Activated CD8-positive, alpha-beta memory T cell treated with anti-CD3 and anti-CD28 coated beads, Interleukin-2, amount 50 U/mL, for 1 hour (primary cell): ENCODE data around the gene BRWD1.
"Not testable (repeated sequence)": the region's sequence is repeated elsewhere in the genome, so short reads cannot be mapped to it uniquely, and the experiment has no call there.

Source experiments
- DNase-seq: peaks from one replicate; pipeline ENCODE4 v3.0.0-alpha.2; 2020; ENCODE audit errors: extremely low read depth

The BRWD1 gene

DNA sequence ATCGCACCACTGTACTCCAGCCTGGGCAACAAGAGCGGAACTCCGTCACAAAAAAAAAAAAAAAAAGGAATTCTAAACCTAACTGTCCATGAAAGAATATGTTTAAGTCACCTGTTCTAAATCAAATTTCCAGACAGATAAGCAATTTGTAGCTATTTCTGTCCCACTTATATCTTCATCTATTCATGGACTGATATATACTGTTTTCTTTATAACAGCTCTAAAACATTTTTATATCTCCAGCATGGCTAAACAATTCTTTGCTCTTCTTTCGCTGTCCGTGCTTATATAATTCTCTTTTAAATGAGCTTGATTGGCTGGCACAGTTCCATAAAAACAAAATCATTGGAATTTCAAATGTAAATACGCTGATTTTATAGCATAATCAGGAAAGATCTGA, 30.5 kb downstream of the BRWD1 start:
- DNase-seq: no peak

DNA sequence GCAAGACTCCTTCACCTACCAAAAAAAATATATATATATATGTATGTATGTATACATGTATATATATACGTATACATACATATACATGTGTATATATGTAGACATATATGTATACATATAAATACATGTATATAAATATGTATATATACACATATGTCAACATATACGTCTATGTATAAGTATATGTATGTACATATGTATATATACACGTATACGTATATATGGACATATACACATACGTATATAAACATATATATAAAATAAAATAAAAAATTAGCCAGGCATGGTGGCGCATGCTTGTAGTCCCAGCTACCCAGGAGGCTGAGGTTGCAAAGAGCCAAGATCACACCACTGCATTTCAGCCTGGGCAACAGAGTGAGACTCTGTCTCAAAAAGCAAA, 31.6 kb downstream of the BRWD1 start:
- no peak for DNase-seq

DNA sequence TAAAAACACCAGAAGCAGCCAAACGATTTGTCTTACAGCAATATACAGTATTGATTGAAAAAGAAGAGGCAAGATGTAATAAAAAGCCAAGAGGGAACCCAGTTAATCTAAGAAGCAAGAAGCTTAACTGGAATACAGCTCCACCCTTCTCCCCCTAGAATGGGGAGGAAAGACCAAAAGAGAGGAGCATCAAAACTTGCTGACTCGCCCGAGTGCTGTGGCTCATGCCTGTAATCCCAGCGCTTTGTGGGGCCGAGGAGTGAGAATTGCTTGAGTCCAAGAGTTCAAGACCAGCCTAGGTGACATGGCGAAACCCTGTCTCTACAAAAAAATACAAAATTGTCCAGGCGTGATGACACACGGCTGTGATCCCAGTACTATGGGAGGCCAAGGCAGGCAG, 32.2 kb downstream of the BRWD1 start:
- DNase-seq: no peak

DNA sequence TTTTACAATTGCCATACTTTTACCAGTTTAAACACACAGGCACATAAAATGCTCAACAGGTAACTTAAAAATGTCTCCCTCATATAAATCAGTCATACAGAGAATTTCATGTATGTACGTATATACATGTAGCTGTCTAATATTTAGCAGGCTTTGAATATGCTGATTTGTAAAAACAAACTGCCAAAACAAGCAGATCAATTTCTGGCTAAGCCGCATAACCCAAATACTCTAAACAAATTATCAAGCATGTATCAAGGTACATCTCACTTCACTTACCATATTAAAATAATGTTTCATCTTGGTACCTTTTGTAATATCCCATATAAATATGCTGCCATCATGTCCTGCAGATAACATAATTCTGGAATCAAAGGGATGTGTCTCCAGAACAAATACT, 43.8 kb downstream of the BRWD1 start:
- no peak for DNase-seq

DNA sequence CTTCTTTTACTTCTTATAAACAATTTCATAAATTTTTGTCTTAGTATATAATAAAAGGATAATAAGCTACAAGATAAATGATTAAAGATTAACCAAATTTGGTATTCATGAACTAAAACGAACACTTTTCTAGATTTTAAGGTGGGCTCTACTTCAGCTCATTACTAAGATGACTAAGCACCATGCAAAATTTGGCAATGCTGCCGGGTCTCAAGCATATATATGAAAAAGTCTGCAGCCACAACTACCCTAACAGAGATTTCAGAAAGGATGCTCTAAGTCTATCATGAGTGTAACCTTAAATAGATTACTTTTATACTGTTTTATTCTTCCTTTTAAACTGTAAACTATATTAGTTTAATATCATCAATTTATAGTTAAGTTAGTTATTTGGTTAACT, 47.8 kb downstream of the BRWD1 start:
- DNase-seq: no peak

DNA sequence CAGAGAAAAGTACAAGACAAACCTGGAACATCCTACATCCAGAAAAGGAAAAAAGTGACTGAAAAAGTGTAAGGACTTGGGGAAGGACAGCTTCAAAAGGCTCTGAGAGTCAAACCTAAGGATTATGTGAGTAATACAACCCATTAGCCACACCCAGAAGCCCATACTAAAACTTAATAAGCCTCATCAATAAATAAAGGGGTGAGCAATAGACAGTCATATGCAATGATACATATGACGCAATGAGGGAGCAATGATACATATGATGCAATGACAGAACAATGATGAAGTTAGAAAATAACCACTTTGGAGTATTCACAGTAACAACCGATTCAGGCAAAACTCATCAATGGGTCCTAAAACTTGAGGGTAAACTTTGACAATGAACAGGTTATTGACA, 50.1 kb downstream of the BRWD1 start:
- no peak for DNase-seq

DNA sequence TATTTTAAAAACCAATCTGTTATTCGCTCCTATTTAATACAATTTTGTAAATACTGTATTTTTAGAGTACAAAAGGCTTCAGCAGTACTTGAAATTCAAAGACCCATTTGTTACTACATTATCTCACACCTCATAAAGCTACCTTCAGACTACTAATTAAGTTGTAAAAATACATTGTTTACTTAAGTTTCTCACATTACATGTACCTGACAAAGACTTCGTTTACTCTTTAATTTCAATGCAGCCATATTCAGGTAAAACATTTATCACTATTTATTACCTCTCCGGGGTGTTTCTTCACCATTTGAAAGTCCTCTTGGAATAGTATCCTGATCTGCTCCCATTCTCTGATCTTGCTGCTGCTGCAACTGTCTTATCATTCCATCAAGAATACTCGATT, 55.2 kb downstream of the BRWD1 start:
- no peak for DNase-seq

DNA sequence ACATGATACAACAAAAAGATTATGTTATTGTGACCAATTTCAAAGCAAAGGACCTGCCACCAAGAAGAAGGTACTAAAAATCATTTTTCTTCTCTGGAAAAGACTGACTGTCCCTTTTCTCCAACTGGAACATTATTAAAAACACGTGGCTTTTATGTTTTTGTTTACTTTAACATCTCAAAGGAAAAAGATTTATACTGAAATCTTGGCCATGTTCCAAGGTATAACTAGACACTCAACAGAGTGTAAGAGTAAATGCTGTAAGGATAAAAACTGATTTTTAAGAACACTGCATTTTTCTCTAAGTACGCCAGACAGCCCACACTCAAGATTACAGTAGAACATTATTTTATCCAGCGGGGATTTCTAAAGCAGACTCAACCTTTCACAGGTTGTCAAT, 62.1 kb downstream of the BRWD1 start:
- no peak for DNase-seq

DNA sequence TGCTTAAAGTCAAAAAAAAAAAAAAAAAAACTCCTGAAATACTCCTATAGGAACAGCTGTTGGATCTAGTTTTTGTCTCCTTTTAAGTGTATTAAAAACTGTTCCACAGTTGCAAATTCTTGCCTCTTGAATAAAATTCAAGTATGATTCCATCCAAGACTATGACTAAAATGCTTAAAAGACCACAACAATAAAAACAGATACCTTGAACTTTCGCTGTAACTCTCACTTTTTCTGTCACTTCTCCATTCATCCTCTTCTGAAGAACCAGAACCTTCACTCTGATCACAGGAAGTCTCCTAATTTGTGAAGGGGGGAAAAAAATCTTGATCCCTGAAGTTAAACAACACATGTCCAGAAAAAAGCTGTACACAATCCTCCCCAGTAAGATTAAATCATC, 75.2 kb downstream of the BRWD1 start:
- no peak for DNase-seq

DNA sequence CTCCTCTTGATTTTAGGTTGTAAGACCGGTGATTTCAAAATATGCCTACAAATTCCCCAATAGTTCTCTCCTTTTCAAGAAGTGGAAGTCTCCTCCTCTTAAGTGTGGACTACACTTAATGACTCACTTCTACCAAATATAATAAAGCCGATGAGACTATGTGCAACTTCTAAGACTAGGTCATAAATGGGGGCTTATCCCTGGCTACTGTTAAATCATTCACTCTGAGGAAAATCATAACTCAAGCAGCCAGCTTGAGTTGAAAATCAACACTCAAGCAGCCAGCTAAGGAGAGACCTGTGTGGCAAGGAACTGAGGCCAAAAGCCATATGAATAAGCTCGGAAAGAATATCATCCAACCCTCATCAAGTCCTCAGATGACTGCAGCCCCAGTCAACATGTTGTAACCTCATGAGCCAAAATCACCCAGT, 80.6 kb downstream of the BRWD1 start:
- no peak for DNase-seq

DNA sequence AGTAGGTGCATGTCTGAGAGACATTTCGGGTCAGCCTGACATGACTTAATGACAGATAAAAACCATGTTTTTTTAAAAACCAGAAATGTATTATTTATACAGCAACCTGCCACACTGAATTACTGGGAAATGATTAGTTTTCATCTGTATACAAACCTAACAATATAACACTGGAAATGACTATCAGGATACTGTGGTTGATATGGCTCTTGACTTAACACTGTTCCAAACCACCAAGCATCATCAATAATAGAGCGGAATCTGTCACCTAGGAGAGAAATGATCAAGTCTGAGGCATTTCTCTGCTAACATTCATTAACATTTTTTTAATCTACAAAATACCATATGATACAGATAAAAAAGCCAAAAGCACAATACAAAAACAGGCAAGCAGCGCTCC, 88.5 kb downstream of the BRWD1 start:
- DNase-seq: no peak

DNA sequence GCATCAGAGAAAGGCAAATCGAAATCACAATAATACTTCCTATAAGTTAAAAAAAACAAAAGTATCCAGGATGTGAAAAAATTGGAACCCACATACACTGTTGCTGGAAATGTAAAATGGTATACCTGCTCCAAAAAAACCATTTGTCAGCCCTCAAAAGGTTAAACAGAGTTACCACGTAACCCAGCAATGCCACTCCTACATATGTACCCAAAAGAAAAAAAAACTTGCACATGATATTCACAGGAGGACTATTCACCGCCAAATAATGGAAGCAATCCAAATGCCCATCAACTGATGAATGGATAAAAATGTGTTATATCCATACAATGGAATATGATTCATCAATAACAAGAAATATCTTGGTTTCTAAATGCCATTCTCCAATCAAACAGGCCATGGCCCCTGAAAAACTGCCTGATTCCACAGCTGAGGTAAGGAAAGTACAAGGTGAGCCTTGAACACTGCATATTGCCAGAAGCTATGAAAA, 91.4 kb downstream of the BRWD1 start:
- no peak for DNase-seq

DNA sequence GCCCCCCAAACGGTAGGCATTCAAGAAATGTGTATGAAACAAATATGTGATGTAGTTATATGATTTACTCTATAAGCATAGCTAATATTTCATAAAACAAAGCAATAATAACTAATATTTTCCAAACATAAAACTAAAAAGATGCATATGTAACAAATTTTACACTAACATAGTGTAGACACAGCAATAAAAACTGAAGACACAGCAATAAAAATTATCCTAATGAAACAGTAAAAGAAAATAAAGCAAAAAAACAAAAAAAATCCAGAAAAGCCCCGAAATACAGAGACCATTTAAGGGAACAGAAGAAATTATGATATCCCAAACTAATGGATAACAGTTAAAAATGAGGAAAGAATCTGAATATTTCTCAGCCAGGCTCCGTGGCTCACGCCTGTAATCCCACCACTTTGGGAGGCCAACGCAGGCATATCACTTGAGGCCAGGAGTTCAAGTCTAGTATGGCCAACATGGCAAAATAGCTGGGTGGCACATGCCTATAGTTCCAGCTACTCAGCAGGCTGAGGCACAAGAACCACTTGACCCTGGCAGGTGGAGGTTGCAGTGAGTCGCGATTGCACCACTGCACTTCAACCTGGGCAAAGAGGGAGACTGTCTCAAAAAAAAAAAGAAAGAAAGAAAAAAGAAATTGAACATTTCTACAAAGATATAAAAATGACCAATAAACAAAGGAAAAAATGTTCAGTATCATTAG, 92.0 kb downstream of the BRWD1 start:
- DNase-seq: no peak

DNA sequence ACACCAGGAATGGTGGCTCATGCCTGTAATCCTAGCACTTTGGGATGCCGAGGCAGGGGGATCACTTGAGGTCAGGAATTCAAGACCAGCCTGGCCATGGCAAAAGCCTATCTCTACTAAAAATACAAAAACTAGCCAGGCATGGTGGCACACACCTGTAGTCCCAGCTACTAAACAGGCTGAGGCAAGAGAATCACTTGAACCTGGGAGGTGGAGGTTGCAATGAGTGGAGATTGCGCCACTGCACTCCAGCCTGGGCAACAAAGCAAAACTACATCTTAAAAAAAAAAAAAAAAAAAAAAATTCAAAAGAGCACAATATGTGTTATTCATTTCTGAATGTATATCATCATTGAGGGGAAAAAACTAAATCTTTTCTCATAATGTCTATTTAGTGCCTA, 92.6 kb downstream of the BRWD1 start:
- not testable (repeated sequence) for DNase-seq

DNA sequence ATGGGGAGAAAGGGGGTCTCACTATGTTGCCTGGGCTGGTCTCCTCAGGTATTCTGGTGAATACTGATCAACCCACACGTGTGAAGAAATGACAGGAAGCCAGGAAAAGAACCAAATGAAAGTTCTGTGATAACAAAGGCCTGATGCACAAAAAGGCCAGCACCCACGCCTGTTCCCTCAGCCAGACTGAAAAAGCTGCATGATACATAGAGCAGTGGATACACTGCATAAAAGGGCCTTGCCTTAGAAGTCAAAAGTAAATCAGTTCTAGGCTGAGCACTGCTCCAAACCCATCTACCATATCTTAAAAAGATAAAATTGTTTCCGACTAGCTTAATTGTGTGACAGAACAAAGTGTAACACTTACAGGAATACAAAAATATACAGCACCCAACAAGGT, 93.3 kb downstream of the BRWD1 start:
- DNase-seq: no peak

DNA sequence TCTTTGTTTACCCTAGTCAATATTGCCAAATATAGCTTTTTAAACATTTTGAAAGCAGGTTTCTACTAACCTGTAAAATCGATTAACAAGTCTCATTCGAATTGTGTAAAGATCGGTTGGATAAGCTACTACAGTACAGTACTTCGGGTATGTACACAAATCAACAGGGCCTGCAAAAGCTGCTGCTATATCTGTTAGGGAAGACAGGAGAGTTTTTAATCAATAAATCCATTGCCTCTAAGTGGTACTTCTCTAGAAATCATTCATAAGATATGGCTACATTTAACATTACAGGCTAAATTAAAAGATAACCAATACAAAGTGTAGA, 95.4 kb downstream of the BRWD1 start:
- DNase-seq: no peak

DNA sequence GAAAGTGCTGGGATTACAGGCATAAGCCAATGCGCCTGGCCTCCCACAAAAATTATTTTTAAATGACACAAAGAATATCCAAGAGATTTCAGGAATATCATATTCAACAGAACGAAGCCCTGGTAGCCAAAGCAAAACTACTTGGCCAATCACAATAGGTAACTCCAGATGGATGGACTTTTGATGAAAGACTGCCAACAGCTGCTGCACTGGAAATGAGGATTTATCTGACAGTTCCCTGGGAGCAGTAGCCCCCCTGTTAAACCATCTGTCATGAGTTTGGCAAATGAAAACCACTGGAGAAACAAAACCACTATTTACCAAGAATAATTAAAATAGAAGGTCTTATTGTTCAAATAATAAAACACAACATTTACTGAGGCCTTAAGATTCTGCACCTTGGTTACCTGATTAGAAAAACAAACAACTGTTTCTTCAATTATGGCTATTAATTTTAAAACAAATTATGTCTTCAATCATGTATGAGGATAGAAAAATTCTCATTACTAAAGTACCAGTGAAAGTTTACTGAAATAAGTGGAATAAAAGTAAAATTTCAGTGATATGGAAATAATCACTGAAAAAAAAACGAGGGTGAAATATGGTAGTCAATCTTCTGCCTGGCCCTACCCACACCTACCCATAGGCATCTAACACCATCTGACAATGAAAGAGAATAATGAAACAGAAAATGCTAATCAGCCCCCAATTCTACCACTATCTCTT, 95.9 kb downstream of the BRWD1 start:
- no peak for DNase-seq

DNA sequence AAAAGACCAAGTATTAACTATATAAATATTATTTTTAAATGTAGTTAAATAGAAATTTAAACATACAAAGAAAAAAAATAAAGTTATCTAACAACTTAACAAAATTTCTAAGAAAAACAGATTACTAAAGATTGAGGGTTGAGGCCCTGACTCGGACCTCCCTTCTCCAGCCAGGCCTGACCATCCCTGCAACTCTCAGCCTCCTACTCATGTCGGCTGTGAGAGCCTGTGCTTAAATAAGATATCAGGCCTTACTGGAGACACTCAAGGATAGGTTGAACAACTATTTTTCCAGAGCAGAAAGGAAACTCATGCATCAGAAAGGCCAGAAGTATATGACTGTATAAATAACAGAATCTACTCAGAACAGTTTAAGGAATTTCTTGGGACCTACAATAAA, 97.1 kb downstream of the BRWD1 start:
- DNase-seq: no peak

DNA sequence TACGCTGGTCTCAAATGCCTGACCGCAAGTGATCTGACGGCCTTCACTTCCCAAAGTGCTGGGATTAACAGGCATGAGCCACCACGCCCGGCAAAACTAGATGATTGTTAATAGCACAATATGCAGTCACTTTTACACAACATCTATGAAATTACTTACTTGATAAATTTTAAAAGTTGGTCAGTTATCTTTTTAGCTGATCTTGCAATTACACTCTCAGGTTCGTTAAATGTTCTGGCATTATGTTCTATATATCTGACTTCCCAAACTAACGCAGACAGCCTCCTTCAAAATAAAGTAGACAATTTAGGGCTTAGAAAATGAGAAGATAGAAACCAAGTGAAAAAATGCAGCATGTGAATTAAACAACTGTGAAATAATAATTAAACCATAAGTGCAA, 98.4 kb downstream of the BRWD1 start:
- DNase-seq: no peak

DNA sequence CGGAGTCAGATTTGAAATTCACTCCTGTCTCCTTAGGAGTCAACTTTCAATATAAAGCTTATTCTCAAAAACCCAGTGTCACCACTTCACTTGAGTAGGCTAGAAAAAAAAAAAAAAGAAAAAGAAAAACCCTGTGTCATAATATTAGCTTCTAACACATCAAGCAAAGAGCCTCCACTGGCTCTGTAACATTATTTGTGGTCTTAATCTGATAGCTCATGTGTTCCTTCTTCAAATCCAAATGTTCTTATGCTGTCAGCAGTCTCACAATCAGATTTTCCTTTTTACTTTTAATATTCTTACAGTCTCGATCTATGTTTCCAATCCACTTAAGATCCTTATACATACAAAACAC, 104.1 kb downstream of the BRWD1 start:
- DNase-seq: no peak

DNA sequence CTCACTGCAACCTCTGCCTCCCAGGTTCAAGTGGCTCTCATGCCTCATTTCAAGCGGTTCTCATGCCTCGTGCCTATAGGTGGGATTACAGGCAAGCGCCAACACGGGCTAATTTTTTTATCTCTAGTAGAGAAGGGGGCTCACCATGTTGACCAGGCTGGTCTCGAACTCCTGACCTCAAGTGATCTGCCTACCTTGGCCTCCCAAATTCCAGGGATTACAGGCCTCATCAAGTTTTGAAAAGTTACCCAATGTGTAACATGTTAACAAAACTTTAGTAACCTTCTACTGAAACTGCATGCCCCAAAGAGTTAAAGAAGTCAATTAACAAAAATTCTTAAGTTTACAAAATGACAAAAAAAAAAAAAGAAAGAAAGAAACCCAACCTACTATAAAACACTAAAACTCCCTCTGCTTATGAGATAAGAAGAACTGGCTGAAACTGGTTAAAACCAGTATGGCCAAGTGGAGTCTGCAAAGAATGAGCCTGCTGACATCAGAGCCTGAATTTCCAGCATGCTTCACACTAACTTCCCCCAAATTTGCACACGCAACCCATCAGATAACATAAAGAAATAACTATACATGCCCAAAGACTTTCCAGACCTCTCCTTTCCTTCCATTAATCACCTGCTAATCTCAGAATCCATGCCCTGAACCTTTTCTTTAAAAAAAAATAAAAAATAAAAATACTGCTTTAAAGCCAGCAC, 104.7 kb downstream of the BRWD1 start:
- DNase-seq: no peak

DNA sequence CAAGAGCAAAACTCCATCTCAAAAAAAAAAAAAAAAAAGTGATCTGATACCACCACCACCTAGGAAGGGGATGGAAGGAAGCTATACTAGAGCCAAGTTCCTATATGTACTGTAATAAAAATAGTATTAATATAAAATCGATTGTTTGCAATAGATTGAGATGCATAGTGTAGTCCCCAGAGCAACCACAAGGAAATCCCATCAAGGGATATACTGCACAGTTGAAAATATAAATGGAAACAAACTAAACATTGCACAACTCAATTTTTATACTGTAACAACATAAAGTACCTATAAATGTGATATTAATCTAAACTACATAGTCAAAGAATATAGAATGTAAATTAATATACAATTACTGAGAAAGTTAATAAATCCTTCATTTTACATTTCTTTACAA, 109.3 kb downstream of the BRWD1 start:
- DNase-seq: no peak

DNA sequence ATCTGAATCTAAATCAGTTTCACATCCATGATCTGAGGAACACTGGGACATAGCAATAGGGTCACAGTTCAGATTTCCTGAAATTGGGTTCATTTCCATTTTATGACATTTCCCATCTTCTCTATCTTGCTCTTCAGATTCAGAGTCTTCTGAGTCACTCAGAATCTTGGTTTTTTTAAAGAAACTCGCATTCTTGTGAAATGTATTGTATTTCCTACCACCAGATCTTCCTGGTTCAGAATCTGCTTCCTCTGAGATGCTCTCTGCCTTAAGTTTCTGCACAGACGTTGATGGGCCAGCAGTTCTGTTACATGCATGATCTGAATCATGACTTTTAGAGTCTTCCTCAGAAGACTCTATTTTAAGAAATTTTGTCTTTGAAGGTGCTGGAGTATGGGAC, 114.6 kb downstream of the BRWD1 start:
- DNase-seq: no peak
